IPS-20b (cell line): ENCODE measurements around the gene CD163L1.
"Not testable (repeated sequence)": the region's sequence is repeated elsewhere in the genome, so short reads cannot be mapped to it uniquely, and the experiment has no call there.

ENCODE experiments used
- H3K27ac ChIP-seq: one replicate; pipeline ENCODE4 v1.5.1; 2013; ENCODE audit warnings: low read length
- H3K27me3 ChIP-seq: 2 replicates; pipeline ENCODE4 v1.6.1; 2013; ENCODE audit warnings: mild to moderate bottlenecking, low read length, inconsistent platforms; ENCODE audit not compliant: insufficient read depth
- H3K36me3 ChIP-seq: 2 replicates; pipeline ENCODE4 v1.6.1; 2013; ENCODE audit warnings: low read depth, mild to moderate bottlenecking, inconsistent platforms, low read length, moderate library complexity; ENCODE audit not compliant: insufficient read depth
- H3K4me1 ChIP-seq: 2 replicates; pipeline ENCODE4 v1.6.1; 2013; ENCODE audit warnings: mild to moderate bottlenecking, control low read depth, inconsistent platforms, low read length, moderate library complexity; ENCODE audit not compliant: insufficient read depth
- H3K4me3 ChIP-seq: 2 replicates; pipeline ENCODE4 v1.5.1; 2013; ENCODE audit warnings: mild to moderate bottlenecking, low read length, inconsistent platforms
- H3K9ac ChIP-seq: 2 replicates; pipeline ENCODE4 v1.6.1; 2013; ENCODE audit warnings: low read depth, mild to moderate bottlenecking, inconsistent platforms, low read length, moderate library complexity
- H3K9me3 ChIP-seq: 2 replicates; pipeline ENCODE4 v1.6.1; 2013; ENCODE audit warnings: mild to moderate bottlenecking, low read depth, low read length, inconsistent platforms; ENCODE audit not compliant: insufficient read depth

CD163L1 gene

GRCh38 chr12:7354529-7354928 is 89.4 kb downstream of the CD163L1 start:
- Histone ChIP-seq H3K36me3 (no peaks in the 10 kb centered on the region), H3K27me3 (no peaks in the 10 kb centered on the region), H3K4me1 (no peaks in the 10 kb centered on the region), H3K9me3 (no peaks in the 10 kb centered on the region), H3K27ac (no peak overlapping the region), H3K9ac (no peak overlapping the region), H3K4me3 (no peak overlapping the region)

GRCh38 chr12:7352661-7353060 is 91.3 kb downstream of the CD163L1 start:
- Histone ChIP-seq H3K36me3 (no peaks in the 10 kb centered on the region), H3K4me1 (no peaks in the 10 kb centered on the region), H3K27me3 (no peaks in the 10 kb centered on the region), H3K4me3 (no peak overlapping the region), H3K9ac (no peak overlapping the region), H3K9me3 (no peaks in the 10 kb centered on the region), H3K27ac (no peak overlapping the region)

GRCh38 chr12:7351177-7351576 is 92.8 kb downstream of the CD163L1 start:
- H3K27ac ChIP-seq = no peak overlapping the region
- H3K9ac ChIP-seq = no peak overlapping the region
- no peaks in the 10 kb centered on the region for H3K36me3 ChIP-seq
- H3K4me3 ChIP-seq = no peak overlapping the region
- H3K4me1 ChIP-seq = no peaks in the 10 kb centered on the region; the same call in 1 of the 2 replicates
- H3K27me3 ChIP-seq = no peaks in the 10 kb centered on the region
- no peaks in the 10 kb centered on the region for H3K9me3 ChIP-seq

- no peak overlapping the region for H3K4me3 ChIP-seq
- no peaks in the 10 kb centered on the region for H3K27me3 ChIP-seq
- H3K27ac ChIP-seq = no peak overlapping the region
- no peak overlapping the region for H3K9ac ChIP-seq
- peaks cover 10% of the 10 kb centered on the region for H3K9me3 ChIP-seq
- H3K36me3 ChIP-seq = no peaks in the 10 kb centered on the region
- H3K4me1 ChIP-seq = no peaks in the 10 kb centered on the region; the same call in 1 of the 2 replicates
These were observed 94.5 kb downstream of the CD163L1 start for GRCh38 chr12:7349418-7349817.

GRCh38 chr12:7346551-7347225 is 97.3 kb downstream of the CD163L1 start:
- no peak overlapping the region for H3K27ac ChIP-seq
- H3K4me3 ChIP-seq = no peak overlapping the region
- peaks cover 26% of the 10 kb centered on the region for H3K9me3 ChIP-seq
- no peaks in the 10 kb centered on the region for H3K36me3 ChIP-seq
- no peak overlapping the region for H3K9ac ChIP-seq
- no peaks in the 10 kb centered on the region for H3K27me3 ChIP-seq
- no peaks in the 10 kb centered on the region; the same call in 1 of the 2 replicates for H3K4me1 ChIP-seq

GRCh38 chr12:7344833-7345606 is 98.9 kb downstream of the CD163L1 start:
- Histone ChIP-seq H3K9me3 (peaks cover 26% of the 10 kb centered on the region), H3K36me3 (no peaks in the 10 kb centered on the region), H3K27me3 (no peaks in the 10 kb centered on the region), H3K4me3 (no peak overlapping the region), H3K4me1 (no peaks in the 10 kb centered on the region; the same call in 1 of the 2 replicates), H3K9ac (no peak overlapping the region), H3K27ac (no peak overlapping the region)

- Histone ChIP-seq H3K4me3 (no peak overlapping the region), H3K4me1 (no peaks in the 10 kb centered on the region), H3K27ac (no peak overlapping the region), H3K36me3 (no peaks in the 10 kb centered on the region), H3K9ac (no peak overlapping the region), H3K9me3 (peaks cover 18% of the 10 kb centered on the region), H3K27me3 (no peaks in the 10 kb centered on the region)
These were observed 104.3 kb downstream of the CD163L1 start for GRCh38 chr12:7339675-7340074.

GRCh38 chr12:7337790-7338189 is 106.2 kb downstream of the CD163L1 start:
- H3K4me3 ChIP-seq, H3K9ac ChIP-seq, H3K27ac ChIP-seq, H3K27me3 ChIP-seq, H3K4me1 ChIP-seq, H3K36me3 ChIP-seq, H3K9me3 ChIP-seq: not testable (repeated sequence)

GRCh38 chr12:7327918-7328317 is 116.0 kb downstream of the CD163L1 start:
- H3K9me3 ChIP-seq = peaks cover 17% of the 10 kb centered on the region
- no peaks in the 10 kb centered on the region for H3K27me3 ChIP-seq
- no peaks in the 10 kb centered on the region for H3K36me3 ChIP-seq
- H3K4me1 ChIP-seq = no peaks in the 10 kb centered on the region
- H3K27ac ChIP-seq = no peak overlapping the region
- H3K4me3 ChIP-seq = no peak overlapping the region
- H3K9ac ChIP-seq = no peak overlapping the region

- H3K36me3 ChIP-seq = no peaks in the 10 kb centered on the region
- H3K4me1 ChIP-seq = no peaks in the 10 kb centered on the region
- no peaks in the 10 kb centered on the region for H3K27me3 ChIP-seq
- H3K27ac ChIP-seq = no peak overlapping the region
- no peaks in the 10 kb centered on the region; the same call in 1 of the 2 replicates for H3K9me3 ChIP-seq
- no peak overlapping the region for H3K9ac ChIP-seq
- H3K4me3 ChIP-seq = no peak overlapping the region
These were observed 119.8 kb downstream of the CD163L1 start for GRCh38 chr12:7324176-7324575.

GRCh38 chr12:7322599-7322998 is 121.4 kb downstream of the CD163L1 start:
- Histone ChIP-seq H3K27ac (no peak overlapping the region), H3K36me3 (no peaks in the 10 kb centered on the region), H3K9ac (no peak overlapping the region), H3K9me3 (no peaks in the 10 kb centered on the region), H3K4me3 (no peak overlapping the region), H3K27me3 (no peaks in the 10 kb centered on the region), H3K4me1 (no peaks in the 10 kb centered on the region)

- no peak overlapping the region for H3K9ac ChIP-seq
- H3K36me3 ChIP-seq = no peaks in the 10 kb centered on the region
- H3K9me3 ChIP-seq = no peaks in the 10 kb centered on the region
- H3K4me3 ChIP-seq = no peak overlapping the region
- H3K27ac ChIP-seq = no peak overlapping the region
- H3K27me3 ChIP-seq = no peaks in the 10 kb centered on the region
- H3K4me1 ChIP-seq = no peaks in the 10 kb centered on the region
These were observed 122.3 kb downstream of the CD163L1 start for GRCh38 chr12:7321624-7322023.
